ENCODE data around the gene CEP170B. TPM values are rescaled to one million over a fixed set of nuclear protein-coding genes. Genes with fewer than 3 reads are reported as not detected.

CEP170B gene
- total and polyA plus RNA-seq, 9 of the 15 experiments (the other 6 are each of a cell fraction or from before 2014, with no cell fraction given) = 0.01 to 10.2 (median 2.2) TPM

DNA sequence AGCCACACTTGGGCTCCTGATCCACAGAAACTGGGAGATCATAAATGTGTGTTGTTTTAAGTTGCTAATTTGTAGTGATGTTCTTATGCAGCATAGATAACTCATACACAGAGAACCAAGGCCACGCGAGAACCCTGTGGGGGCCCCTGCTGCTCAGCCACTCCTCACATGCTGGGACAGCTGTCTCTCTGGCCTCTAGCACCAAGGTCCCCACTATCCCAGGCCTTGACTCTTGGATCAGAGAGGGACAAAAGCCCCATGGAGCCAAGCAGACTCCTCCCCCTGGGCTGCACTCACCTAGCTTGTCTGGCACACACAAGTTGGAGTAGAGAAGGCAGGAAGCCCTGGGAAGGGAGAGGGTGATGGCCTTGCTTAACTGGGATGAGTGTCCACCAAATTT, 70.9 kb downstream of the CEP170B start:
- in situ Hi-C loops (cut with MboI) = no loop called here
- CTCF ChIA-PET (ENCODE audit: low intra/inter-chr PET ratio) = no interaction called here
- TF ChIP-seq MYBL2 (IDR thresholded peaks at IDR 0.05; ENCODE audit: low read depth) (no peak), MYBL2 (CRISPR knock-in tag; IDR thresholded peaks at IDR 0.05; ENCODE audit: borderline replicate concordance) (no peak), NELFE (IDR thresholded peaks at IDR 0.05; ENCODE audit: insufficient read depth, insufficient read length) (no peak), MTA1 (IDR thresholded peaks at IDR 0.05; ENCODE audit: borderline replicate concordance) (no peak), ZNF830 (CRISPR knock-in tag; IDR thresholded peaks at IDR 0.05) (no peak), JUND (IDR thresholded peaks at IDR 0.05; ENCODE audit: borderline replicate concordance, low read depth, low read length) (no peak), JUND (tag; IDR thresholded peaks at IDR 0.05; ENCODE audit: borderline replicate concordance, low read depth, low read length) (no peak), ZNF57 (CRISPR knock-in tag; IDR thresholded peaks at IDR 0.05) (no peak), PHF21A (IDR thresholded peaks at IDR 0.05; ENCODE audit: borderline replicate concordance, low read depth) (no peak), PBX2 (CRISPR knock-in tag; IDR thresholded peaks at IDR 0.05; ENCODE audit: low read depth) (no peak), PBX2 (tag; conservative IDR thresholded peaks at IDR 0.05; ENCODE audit: low read depth) (no peak), ZFP30 (CRISPR knock-in tag; IDR thresholded peaks at IDR 0.05; ENCODE audit: borderline replicate concordance) (no peak), FUS (optimal IDR thresholded peaks at IDR 0.05; ENCODE audit: low read depth, low read length) (no peak)
- TF ChIP-seq, protein P1, sequence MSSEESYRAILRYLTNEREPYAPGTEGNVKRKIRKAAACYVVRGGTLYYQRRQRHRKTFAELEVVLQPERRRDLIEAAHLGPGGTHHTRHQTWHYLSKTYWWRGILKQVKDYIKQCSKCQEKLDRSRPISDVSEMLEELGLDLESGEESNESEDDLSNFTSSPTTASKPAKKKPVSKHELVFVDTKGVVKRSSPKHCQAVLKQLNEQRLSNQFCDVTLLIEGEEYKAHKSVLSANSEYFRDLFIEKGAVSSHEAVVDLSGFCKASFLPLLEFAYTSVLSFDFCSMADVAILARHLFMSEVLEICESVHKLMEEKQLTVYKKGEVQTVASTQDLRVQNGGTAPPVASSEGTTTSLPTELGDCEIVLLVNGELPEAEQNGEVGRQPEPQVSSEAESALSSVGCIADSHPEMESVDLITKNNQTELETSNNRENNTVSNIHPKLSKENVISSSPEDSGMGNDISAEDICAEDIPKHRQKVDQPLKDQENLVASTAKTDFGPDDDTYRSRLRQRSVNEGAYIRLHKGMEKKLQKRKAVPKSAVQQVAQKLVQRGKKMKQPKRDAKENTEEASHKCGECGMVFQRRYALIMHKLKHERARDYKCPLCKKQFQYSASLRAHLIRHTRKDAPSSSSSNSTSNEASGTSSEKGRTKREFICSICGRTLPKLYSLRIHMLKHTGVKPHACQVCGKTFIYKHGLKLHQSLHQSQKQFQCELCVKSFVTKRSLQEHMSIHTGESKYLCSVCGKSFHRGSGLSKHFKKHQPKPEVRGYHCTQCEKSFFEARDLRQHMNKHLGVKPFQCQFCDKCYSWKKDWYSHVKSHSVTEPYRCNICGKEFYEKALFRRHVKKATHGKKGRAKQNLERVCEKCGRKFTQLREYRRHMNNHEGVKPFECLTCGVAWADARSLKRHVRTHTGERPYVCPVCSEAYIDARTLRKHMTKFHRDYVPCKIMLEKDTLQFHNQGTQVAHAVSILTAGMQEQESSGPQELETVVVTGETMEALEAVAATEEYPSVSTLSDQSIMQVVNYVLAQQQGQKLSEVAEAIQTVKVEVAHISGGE (CRISPR knock-in tag; IDR thresholded peaks at IDR 0.05) = no peak

More for the DNA sequence above, 70.9 kb downstream of the CEP170B start:
- ATAC-seq (no peak), FAIRE-seq (no peak), DNase-seq (ENCODE audit: extremely low read depth in 1 of 4, low spot score in 3 of 4) (no peak)
- Histone ChIP-seq H3K4me2 (ENCODE audit: insufficient read depth, low read length) (no peak overlapping the region), H3K27ac (ENCODE audit: extremely low read depth, low read depth, low read length) (no peak overlapping the region), H3K27me3 (ENCODE audit: control insufficient read depth in 2 of 2, insufficient read depth in 2 of 2, low read length in 2 of 2) (peaks cover 5 to 42% of the 10 kb centered on the region in 2 experiments; a peak in 4 of 5 replicates), H3K9ac (ENCODE audit: insufficient read depth in 1 of 2, low read depth in 2 of 2, low read length in 2 of 2) (no peak overlapping the region), H3K36me3 (ENCODE audit: control insufficient read depth, insufficient read depth, low read length) (no peaks in the 10 kb centered on the region), H4K20me1 (replicated peaks; ENCODE audit: control insufficient read depth, insufficient read depth, low read length) (no peaks in the 10 kb centered on the region; the same call in 1 of the 2 replicates), H3K4me3 (no peak overlapping the region), H2AFZ (ENCODE audit: low read depth, low read length) (no peak overlapping the region), H3K4me1 (replicated peaks in 1 of 2; ENCODE audit: control insufficient read depth in 2 of 2, insufficient read depth in 2 of 2, low read length in 2 of 2) (peaks cover 0 to 21% of the 10 kb centered on the region in 2 experiments; a peak in 2 of 5 replicates), H3K79me2 (ENCODE audit: control insufficient read depth, insufficient read depth, low read length) (no peaks in the 10 kb centered on the region), H3K9me3 (replicated peaks; ENCODE audit: control insufficient read depth, insufficient read depth, low read depth, low read length) (no peaks in the 10 kb centered on the region), H3K9me1 (ENCODE audit: control insufficient read depth, insufficient read depth, low read length) (no peaks in the 10 kb centered on the region)
- POLR2A ChIA-PET = no interaction called here
- intact Hi-C loops (cut with micrococcal nuclease) = no loop called here
- WGBS (ENCODE audit: insufficient coverage, low coverage, missing lambda C conversion rate) = 6% methylated on average over 2 of the region's 2 CpGs
- BruUV-seq (replicated peaks) = no TSS peak

Measured in K562 (cell line).